ENCODE data around the gene PTPN5. TPM values are rescaled to one million over a fixed set of nuclear protein-coding genes. Genes with fewer than 3 reads are reported as not detected.
A peak's percentile ranks its signal among the peaks of the same experiment; 100 is the strongest.

The PTPN5 gene
- total RNA-seq, 1 donor from 2014 or later, result 6.7 TPM

- DNase-seq (ENCODE audit: low spot score in 2 of 2), result no peak
- H3K36me3 ChIP-seq, result peaks cover 5 to 7% of the 10 kb centered on the region in 2 donors
- H3K4me3 ChIP-seq, result no peak overlapping the region
- peaks cover 0 to 5% of the 10 kb centered on the region in 2 donors for H3K4me1 ChIP-seq
- no peaks in the 10 kb centered on the region for H3K27me3 ChIP-seq
- intact Hi-C loops (cut with DNase I), result loop anchor here (10.0 kb wide), 3 partner anchors 379 to 1969 kb away; partner anchors contain the start of genes C11orf58, GTF2H1, HPS5 and HTATIP2
- H3K9me3 ChIP-seq, result no peaks in the 10 kb centered on the region
- no peak overlapping the region for H3K27ac ChIP-seq
- no peak for TF ChIP-seq CTCF (IDR thresholded peaks at IDR 0.05)
Measured at GRCh38 chr11:18704045-18704645, 87.5 kb downstream of the PTPN5 start.

GRCh38 chr11:18703001-18703763, 88.4 kb downstream of the PTPN5 start:
- peaks cover 0 to 5% of the 10 kb centered on the region in 2 donors for H3K4me1 ChIP-seq
- TF ChIP-seq CTCF (IDR thresholded peaks at IDR 0.05), result no peak
- DNase-seq (ENCODE audit: low spot score in 2 of 2), result no peak
- H3K4me3 ChIP-seq, result no peak overlapping the region
- H3K27me3 ChIP-seq, result no peaks in the 10 kb centered on the region
- intact Hi-C loops (cut with DNase I), result loop anchor here (10.0 kb wide), 3 partner anchors 378 to 1968 kb away; partner anchors contain the start of genes C11orf58, GTF2H1, HPS5 and HTATIP2
- peaks cover 5 to 7% of the 10 kb centered on the region in 2 donors for H3K36me3 ChIP-seq
- no peak overlapping the region for H3K27ac ChIP-seq
- no peaks in the 10 kb centered on the region for H3K9me3 ChIP-seq

- intact Hi-C loops (cut with DNase I), result loop anchor here (10.0 kb wide), 3 partner anchors 377 to 1967 kb away; partner anchors contain the start of genes C11orf58, GTF2H1, HPS5 and HTATIP2
- no peaks in the 10 kb centered on the region for H3K27me3 ChIP-seq
- no peak overlapping the region for H3K4me3 ChIP-seq
- peaks cover 0 to 5% of the 10 kb centered on the region in 2 donors for H3K4me1 ChIP-seq
- peaks cover 5 to 7% of the 10 kb centered on the region in 2 donors for H3K36me3 ChIP-seq
- no peak for DNase-seq (ENCODE audit: low spot score in 2 of 2)
- no peaks in the 10 kb centered on the region for H3K9me3 ChIP-seq
- TF ChIP-seq CTCF (IDR thresholded peaks at IDR 0.05), result no peak
- no peak overlapping the region for H3K27ac ChIP-seq
Measured at GRCh38 chr11:18701614-18702216, 89.9 kb downstream of the PTPN5 start.

GRCh38 chr11:18700872-18701271, 90.7 kb downstream of the PTPN5 start:
- Histone ChIP-seq H3K36me3 (peaks cover 5 to 7% of the 10 kb centered on the region in 2 donors), H3K4me1 (peaks cover 0 to 5% of the 10 kb centered on the region in 2 donors), H3K27ac (no peak overlapping the region), H3K27me3 (no peaks in the 10 kb centered on the region), H3K9me3 (no peaks in the 10 kb centered on the region), H3K4me3 (no peak overlapping the region)
- no peak for TF ChIP-seq CTCF (IDR thresholded peaks at IDR 0.05)
- DNase-seq (ENCODE audit: low spot score in 2 of 2), result no peak
- intact Hi-C loops (cut with DNase I), result loop anchor here (10.0 kb wide), 3 partner anchors 376 to 1966 kb away; partner anchors contain the start of genes C11orf58, GTF2H1, HPS5 and HTATIP2

GRCh38 chr11:18700375-18700774, 91.2 kb downstream of the PTPN5 start:
- intact Hi-C loops (cut with DNase I), result loop anchor here (10.0 kb wide), 3 partner anchors 376 to 1966 kb away; partner anchors contain the start of genes C11orf58, GTF2H1, HPS5 and HTATIP2
- Histone ChIP-seq H3K27ac (no peak overlapping the region), H3K9me3 (no peaks in the 10 kb centered on the region), H3K36me3 (peaks cover 5 to 7% of the 10 kb centered on the region in 2 donors), H3K4me1 (peaks cover 0 to 5% of the 10 kb centered on the region in 2 donors), H3K27me3 (no peaks in the 10 kb centered on the region), H3K4me3 (peak overlapping the region in 1 of 2 donors; percentile 99)
- TF ChIP-seq CTCF (IDR thresholded peaks at IDR 0.05), result no peak
- DNase-seq (ENCODE audit: low spot score in 2 of 2), result no peak

Measured in ascending aorta (tissue), 2 donors.